ENCODE data around the gene PTP4A2. TPM values are rescaled to one million over a fixed set of nuclear protein-coding genes. Genes with fewer than 3 reads are reported as not detected.

Gene PTP4A2
- total and polyA plus RNA-seq, 2 of the 13 experiments (the other 11 are each of a cell fraction or from before 2014, with no cell fraction given): 173 to 225 TPM

DNA sequence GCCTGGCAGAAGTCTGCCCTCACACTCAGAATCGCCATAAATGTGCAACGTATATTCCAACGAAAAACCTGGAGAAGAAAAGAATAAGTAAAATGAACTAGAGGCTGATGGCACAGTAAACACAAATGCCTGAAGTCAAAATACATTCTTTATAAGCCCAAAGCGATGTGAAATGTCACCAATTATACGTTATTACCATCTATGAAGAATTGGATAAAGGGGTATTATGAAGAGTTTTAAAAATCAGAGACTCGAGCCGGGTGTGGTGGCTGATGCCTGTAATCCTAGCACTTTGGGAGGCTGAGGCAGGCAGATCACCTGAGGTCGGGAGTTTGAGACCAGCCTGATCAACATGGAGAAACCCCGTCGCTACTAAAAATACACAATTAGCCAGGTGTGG lies 18.6 kb downstream of the PTP4A2 start:
- Histone ChIP-seq H3K9ac (ENCODE audit: insufficient read depth, low read depth, low read length) (no peak overlapping the region), H3K36me3 (replicated peaks in 1 of 2; ENCODE audit: control insufficient read depth in 1 of 2, insufficient read depth in 2 of 2, low read length in 2 of 2) (peaks cover 5 to 27% of the 10 kb centered on the region in 2 experiments; a peak in 3 of 5 replicates), H3K4me2 (ENCODE audit: low read depth, low read length) (no peak overlapping the region), H3K79me2 (ENCODE audit: insufficient read depth, low read length) (peaks cover 70% of the 10 kb centered on the region), H2AFZ (ENCODE audit: low read length) (no peak overlapping the region), H4K20me1 (ENCODE audit: insufficient read depth, low read length) (peaks cover 23% of the 10 kb centered on the region), H3K4me3 (replicated peaks in 1 of 3; ENCODE audit: insufficient read depth in 1 of 3, low read depth in 2 of 3, low read length in 3 of 3) (no peak overlapping the region), H3K4me1 (ENCODE audit: insufficient read depth, low read length) (peaks cover 9% of the 10 kb centered on the region), H3K27ac (ENCODE audit: extremely low read length, insufficient read depth, low read length) (no peak overlapping the region), H3K9me3 (ENCODE audit: low read length) (no peaks in the 10 kb centered on the region), H3K27me3 (ENCODE audit: control insufficient read depth in 1 of 2, insufficient read depth in 2 of 2, low read length in 2 of 2) (no peaks in the 10 kb centered on the region)
- ChIA-PET CTCF (ENCODE audit: low intra/inter-chr PET ratio, low total read pairs) (no interaction called here), POLR2A (no interaction called here)
- FAIRE-seq (no peak), DNase-seq (ENCODE audit: low spot score) (no peak), ATAC-seq (no peak)
- WGBS (ENCODE audit: low lambda C conversion rate): 98% methylated on average over 10 of the region's 10 CpGs
- TF ChIP-seq ZNF749 (CRISPR knock-in tag; IDR thresholded peaks at IDR 0.05; ENCODE audit: borderline replicate concordance): no peak
- no peak for TF ChIP-seq MIER3 (CRISPR knock-in tag; IDR thresholded peaks at IDR 0.05; ENCODE audit: borderline replicate concordance)
- no peak for TF ChIP-seq PRMT3 (CRISPR knock-in tag; IDR thresholded peaks at IDR 0.05; ENCODE audit: borderline replicate concordance, low read depth)
- TF ChIP-seq, protein P1, sequence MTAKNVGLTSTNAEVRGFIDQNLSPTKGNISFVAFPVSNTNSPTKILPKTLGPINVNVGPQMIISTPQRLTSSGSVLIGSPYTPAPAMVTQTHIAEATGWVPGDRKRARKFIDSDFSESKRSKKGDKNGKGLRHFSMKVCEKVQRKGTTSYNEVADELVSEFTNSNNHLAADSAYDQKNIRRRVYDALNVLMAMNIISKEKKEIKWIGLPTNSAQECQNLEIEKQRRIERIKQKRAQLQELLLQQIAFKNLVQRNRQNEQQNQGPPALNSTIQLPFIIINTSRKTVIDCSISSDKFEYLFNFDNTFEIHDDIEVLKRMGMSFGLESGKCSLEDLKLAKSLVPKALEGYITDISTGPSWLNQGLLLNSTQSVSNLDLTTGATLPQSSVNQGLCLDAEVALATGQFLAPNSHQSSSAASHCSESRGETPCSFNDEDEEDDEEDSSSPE (CRISPR knock-in tag; IDR thresholded peaks at IDR 0.05): no peak
- in situ Hi-C loops (cut with HindIII; ENCODE audit: extremely low pct_ligation_motif_present, low pct_unique_long_range_greater_than_20kb): no loop called here
- BruUV-seq (replicated peaks): no TSS peak
- intact Hi-C loops (cut with micrococcal nuclease; ENCODE audit: unreplicated experiment): no loop called here

- no TSS peak for BruUV-seq (replicated peaks)
- Histone ChIP-seq H3K79me2 (ENCODE audit: insufficient read depth, low read length) (peaks cover 42% of the 10 kb centered on the region), H3K4me2 (ENCODE audit: low read depth, low read length) (no peak overlapping the region), H3K4me1 (ENCODE audit: insufficient read depth, low read length) (peaks cover 41% of the 10 kb centered on the region), H3K27me3 (ENCODE audit: control insufficient read depth in 1 of 2, insufficient read depth in 2 of 2, low read length in 2 of 2) (no peaks in the 10 kb centered on the region), H3K36me3 (replicated peaks in 1 of 2; ENCODE audit: control insufficient read depth in 1 of 2, insufficient read depth in 2 of 2, low read length in 2 of 2) (peaks cover 5 to 39% of the 10 kb centered on the region in 2 experiments; a peak in 3 of 5 replicates), H3K9ac (ENCODE audit: insufficient read depth, low read depth, low read length) (no peak overlapping the region), H2AFZ (ENCODE audit: low read length) (no peak overlapping the region), H3K27ac (ENCODE audit: extremely low read length, insufficient read depth, low read length) (no peak overlapping the region), H3K9me3 (ENCODE audit: low read length) (no peaks in the 10 kb centered on the region), H4K20me1 (ENCODE audit: insufficient read depth, low read length) (0 out of 2 replicates have a peak, but pooled peaks cover 8% of the 10 kb centered on the region), H3K4me3 (replicated peaks in 1 of 3; ENCODE audit: insufficient read depth in 1 of 3, low read depth in 2 of 3, low read length in 3 of 3) (no peak overlapping the region)
- FAIRE-seq (no peak), ATAC-seq (no peak), DNase-seq (ENCODE audit: low spot score) (no peak)
- ChIA-PET POLR2A (no interaction called here), CTCF (ENCODE audit: low intra/inter-chr PET ratio, low total read pairs) (no interaction called here)
- in situ Hi-C loops (cut with HindIII; ENCODE audit: extremely low pct_ligation_motif_present, low pct_unique_long_range_greater_than_20kb) (no loop called here), intact Hi-C loops (cut with micrococcal nuclease; ENCODE audit: unreplicated experiment) (no loop called here)
- WGBS (ENCODE audit: low lambda C conversion rate): 100% methylated on average over 4 of the region's 4 CpGs
- TF ChIP-seq GZF1 (CRISPR knock-in tag; IDR thresholded peaks at IDR 0.05) (no peak), ERF (CRISPR knock-in tag; IDR thresholded peaks at IDR 0.05) (no peak), ZKSCAN1 (IDR thresholded peaks at IDR 0.05; ENCODE audit: low read length) (no peak), HNF4G (IDR thresholded peaks at IDR 0.05; ENCODE audit: borderline replicate concordance, low read depth, low read length) (no peak), HNF4G (CRISPR knock-in tag; IDR thresholded peaks at IDR 0.05; ENCODE audit: borderline replicate concordance, low read depth) (no peak), SALL2 (CRISPR knock-in tag; IDR thresholded peaks at IDR 0.05) (no peak), MAZ (IDR thresholded peaks at IDR 0.05; ENCODE audit: borderline replicate concordance, low read depth, low read length) (no peak), MAZ (CRISPR knock-in tag; IDR thresholded peaks at IDR 0.05; ENCODE audit: low read depth) (no peak), TRIM24 (CRISPR knock-in tag; IDR thresholded peaks at IDR 0.05) (no peak), MTF1 (CRISPR knock-in tag; IDR thresholded peaks at IDR 0.05) (no peak), POLR2AphosphoS2 (IDR thresholded peaks at IDR 0.05; ENCODE audit: low read depth, low read length) (no peak), ZBTB3 (CRISPR knock-in tag; IDR thresholded peaks at IDR 0.05; ENCODE audit: borderline replicate concordance, low read depth) (no peak)
- TF ChIP-seq, protein P2, sequence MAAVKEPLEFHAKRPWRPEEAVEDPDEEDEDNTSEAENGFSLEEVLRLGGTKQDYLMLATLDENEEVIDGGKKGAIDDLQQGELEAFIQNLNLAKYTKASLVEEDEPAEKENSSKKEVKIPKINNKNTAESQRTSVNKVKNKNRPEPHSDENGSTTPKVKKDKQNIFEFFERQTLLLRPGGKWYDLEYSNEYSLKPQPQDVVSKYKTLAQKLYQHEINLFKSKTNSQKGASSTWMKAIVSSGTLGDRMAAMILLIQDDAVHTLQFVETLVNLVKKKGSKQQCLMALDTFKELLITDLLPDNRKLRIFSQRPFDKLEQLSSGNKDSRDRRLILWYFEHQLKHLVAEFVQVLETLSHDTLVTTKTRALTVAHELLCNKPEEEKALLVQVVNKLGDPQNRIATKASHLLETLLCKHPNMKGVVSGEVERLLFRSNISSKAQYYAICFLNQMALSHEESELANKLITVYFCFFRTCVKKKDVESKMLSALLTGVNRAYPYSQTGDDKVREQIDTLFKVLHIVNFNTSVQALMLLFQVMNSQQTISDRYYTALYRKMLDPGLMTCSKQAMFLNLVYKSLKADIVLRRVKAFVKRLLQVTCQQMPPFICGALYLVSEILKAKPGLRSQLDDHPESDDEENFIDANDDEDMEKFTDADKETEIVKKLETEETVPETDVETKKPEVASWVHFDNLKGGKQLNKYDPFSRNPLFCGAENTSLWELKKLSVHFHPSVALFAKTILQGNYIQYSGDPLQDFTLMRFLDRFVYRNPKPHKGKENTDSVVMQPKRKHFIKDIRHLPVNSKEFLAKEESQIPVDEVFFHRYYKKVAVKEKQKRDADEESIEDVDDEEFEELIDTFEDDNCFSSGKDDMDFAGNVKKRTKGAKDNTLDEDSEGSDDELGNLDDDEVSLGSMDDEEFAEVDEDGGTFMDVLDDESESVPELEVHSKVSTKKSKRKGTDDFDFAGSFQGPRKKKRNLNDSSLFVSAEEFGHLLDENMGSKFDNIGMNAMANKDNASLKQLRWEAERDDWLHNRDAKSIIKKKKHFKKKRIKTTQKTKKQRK (IDR thresholded peaks at IDR 0.05; ENCODE audit: low read length): no peak
Measured at GRCh38 chr1:31915438-31915837, 22.7 kb downstream of the PTP4A2 start.

Data from HepG2 (cell line).